Measurements from ENCODE around the gene RASAL2.
"Not testable (repeated sequence)": the region's sequence is repeated elsewhere in the genome, so short reads cannot be mapped to it uniquely, and the experiment has no call there.

The RASAL2 gene

GRCh38 chr1:178241837-178242236 is 147.9 kb downstream of the RASAL2 start:
- DNase-seq, result no peak

GRCh38 chr1:178243119-178243518 is 149.2 kb downstream of the RASAL2 start:
- DNase-seq, result no peak

GRCh38 chr1:178243890-178244289 is 150.0 kb downstream of the RASAL2 start:
- no peak for DNase-seq

DNA sequence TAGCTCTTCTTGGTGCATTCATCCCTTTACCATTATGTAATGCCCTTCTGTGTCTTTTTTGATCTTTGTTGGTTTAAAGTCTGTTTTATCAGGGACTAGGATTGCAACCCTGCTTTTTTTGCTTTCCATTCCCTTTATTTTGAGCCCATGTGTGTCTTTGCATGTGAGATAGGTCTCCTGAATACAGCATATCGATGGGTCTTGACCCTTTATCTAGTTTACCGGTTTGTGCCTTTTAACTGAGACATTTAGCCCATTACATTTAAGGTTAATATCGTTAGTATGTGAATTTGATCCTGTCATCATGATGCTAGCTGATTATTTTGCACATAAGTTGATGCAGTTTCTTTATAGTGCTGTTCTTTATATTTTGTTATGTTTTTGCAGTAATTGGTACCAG is 154.4 kb downstream of the RASAL2 start:
- not testable (repeated sequence) for DNase-seq

DNA sequence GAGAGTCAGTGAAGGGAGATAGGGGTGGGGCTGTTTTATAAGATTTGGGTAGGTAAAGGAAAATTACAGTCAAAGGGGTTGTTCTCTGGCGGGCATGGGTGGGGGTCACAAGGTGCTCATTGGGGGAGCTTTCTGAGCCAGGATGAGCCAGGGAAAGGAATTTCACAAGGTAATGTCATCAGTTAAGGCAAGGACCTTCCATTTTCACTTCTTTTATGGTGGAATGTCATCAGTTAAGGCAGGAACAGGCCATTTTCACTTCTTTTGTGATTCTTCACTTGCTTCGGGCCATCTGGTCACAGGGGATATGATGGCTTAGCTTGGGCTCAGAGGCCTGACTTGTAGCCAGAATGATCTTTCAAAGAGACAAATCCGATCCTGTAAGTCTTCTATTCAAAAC is 159.7 kb downstream of the RASAL2 start:
- not testable (repeated sequence) for DNase-seq

DNA sequence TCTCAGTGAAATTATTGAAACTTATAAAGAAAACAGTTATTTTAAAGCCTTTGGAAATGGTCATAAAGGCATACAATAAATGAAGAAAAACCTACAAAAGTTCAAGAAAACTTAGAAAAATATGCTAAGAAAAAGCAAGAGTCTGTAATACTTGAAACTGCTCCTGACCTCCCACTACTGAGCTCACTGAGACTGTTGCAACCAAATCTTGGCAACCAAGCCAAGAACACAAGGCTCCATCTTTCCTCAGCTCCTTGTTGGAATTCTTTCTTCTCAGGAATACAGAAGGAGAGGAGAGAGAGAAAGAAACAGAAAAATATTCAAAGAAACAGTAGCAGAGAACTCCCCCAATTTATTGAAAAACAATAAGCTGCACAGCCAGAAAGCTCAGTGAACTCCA is 160.5 kb downstream of the RASAL2 start:
- no peak for DNase-seq

GRCh38 chr1:178258536-178258935 is 164.6 kb downstream of the RASAL2 start:
- no peak for DNase-seq

DNA sequence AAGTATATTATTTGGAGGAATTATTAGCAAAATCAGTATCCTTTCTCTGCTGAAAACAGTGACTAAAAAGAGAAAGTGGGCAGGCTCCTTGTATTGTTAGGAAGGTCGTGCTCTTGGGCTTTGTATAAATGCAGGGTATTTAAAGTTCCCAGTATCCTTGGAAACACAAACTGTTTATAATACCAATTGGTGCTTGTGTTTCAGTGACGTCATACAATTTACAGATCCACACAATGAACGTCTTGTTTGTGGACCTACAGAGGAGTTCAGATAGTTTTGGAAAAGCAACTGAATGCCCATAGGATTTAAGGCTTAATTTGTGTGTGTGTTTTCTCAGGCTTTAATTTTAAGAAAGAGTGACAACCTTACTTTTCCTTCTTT is 168.2 kb downstream of the RASAL2 start:
- no peak for DNase-seq

DNA sequence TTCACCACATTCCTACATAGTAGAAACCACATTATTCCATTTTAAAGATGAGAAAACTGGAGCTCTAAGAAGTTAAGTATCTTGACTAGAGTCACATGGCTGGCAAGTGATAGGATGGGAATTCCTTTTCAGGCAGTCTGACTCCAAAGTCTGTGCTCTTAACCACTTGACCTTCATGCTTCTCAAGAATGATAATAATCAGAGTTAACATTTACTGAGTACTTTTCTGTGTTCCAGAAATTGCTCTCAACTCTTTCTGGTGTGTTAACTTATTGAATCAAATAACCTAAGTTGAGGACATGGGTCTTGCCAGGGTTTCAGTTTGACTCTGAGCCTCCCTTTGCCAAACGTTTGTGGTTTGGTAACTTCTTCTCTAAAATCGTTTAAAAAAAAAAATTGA is 169.4 kb downstream of the RASAL2 start:
- DNase-seq, result no peak

DNA sequence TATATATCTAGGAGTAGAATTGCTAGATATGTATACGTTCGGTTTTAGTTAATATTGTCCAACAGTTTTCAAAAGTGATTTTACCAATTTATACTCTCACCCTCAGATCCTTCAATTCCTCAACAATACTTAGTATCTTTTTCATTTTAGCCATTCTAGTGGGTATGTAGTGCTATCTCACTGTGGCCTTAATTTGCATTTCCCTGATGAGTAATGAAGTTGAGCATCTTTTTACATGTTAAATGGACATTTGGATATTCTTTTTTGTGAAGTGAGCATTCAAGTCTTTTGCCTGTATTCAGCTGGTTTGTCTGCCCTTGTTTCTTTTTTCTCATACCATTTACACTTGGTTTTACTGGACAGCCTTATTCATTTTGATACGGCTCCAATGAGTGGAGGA is 172.2 kb downstream of the RASAL2 start:
- no peak for DNase-seq

- DNase-seq, result no peak
These were observed 172.7 kb downstream of the RASAL2 start for GRCh38 chr1:178266619-178267066.

- DNase-seq, result no peak
These were observed 173.8 kb downstream of the RASAL2 start for GRCh38 chr1:178267646-178268094.

DNA sequence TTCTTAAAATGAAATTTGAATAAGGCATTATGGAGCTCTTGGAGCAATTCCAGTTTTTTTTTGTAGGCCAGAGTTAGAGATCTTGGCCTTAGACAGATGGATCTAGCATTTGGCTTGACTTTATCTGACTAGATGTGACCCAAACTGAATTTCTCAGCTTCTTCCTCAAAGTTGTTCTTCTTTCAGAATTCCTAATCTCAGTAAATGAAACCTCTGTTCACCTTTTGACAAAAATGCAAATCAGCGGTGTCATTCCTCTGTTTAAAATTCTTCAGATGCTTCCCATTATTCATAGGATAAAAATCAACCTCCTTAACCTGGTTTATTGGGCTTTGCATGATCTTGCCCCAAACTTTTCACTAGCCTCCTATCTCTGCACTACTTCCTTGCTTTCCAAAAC is 177.6 kb downstream of the RASAL2 start:
- DNase-seq, result no peak

DNA sequence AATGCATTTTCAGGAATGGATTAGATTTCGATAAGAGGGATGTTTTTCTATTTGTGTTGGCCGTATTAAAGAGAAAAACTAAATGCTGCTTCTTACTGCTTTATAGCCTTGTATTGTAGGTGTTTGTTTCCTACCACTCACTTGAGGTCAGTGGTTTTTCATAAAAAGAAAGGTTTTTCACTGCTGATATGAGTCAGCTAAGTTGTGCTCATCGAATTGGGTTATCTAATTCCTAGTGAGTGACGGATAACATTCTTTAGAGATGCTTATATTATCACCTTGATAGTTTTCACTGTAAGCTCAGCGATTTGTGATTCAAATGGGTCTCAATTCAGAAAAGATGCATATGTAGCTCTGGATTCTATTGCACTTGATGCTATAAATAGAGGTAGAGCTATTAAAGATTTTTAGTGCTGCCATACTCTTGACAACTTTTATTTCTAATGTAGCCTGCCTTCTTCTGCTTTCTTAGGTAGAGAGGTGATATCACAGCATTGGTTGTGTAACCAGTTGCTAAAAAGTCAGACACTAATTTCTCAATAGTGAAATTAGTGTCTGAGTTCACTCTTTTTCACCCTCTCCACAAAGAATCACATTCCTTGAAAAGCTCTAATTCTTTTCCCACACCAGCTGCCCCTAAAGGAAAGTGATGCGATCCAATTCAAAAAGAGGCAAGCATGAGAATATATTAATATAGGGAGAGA is 180.0 kb downstream of the RASAL2 start:
- DNase-seq, result no peak

- DNase-seq, result no peak
These were observed 181.1 kb downstream of the RASAL2 start for GRCh38 chr1:178275049-178275448.

DNA sequence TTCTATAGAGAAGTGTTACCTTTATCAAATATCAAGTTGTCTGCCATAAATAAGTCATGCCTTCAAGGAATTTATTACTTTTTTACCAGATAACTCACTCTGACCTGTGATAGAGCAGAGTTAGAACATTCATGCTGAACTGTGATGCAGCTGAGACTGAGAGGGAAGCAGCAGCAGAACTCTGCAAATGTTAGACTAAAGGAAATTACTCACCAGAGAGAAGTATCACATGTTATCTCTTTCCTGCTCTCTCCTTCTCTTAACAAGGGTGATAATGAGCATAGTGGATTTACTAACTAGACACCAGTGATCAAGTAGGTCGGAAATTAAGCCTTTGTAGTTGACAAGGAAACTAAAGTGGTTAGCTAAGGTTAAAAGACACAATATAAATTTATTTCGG is 181.6 kb downstream of the RASAL2 start:
- DNase-seq, result no peak

DNA sequence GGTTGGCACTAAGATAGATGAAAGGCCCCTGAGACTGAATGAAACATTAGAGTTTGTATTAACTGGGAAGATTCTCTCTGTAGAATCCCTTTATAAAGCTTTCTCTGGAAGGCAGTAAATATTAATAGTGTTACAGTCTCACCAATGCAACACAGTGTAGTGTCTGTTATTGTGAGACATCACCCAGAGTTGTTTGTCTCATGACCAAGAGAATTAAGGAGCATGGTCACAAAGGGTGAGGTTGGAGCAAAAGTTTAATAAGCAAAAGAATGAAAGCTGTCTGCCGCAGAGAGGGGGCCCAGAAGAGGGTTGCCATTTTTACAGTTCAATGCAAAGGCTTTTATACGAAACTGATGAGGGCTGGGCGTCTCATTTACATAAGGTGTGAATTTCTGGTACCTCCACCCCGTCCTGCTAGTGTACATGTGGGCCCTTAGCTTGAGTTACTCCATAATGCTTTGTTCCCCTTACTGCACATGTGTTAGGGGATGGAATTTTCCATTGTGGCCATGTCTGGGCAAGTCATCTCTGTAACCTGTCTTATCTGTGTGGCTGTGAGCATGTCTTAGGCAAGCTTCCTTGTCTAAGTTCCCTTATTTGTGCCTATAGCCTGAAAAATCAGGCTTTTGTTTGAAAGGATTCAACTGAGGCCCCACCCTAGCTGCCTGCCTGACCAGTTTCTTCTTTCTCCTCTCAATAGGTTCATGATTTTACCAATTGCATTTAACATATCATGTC is 184.1 kb downstream of the RASAL2 start:
- no peak for DNase-seq

- DNase-seq, result no peak
These were observed 185.2 kb downstream of the RASAL2 start for GRCh38 chr1:178278916-178279686.

DNA sequence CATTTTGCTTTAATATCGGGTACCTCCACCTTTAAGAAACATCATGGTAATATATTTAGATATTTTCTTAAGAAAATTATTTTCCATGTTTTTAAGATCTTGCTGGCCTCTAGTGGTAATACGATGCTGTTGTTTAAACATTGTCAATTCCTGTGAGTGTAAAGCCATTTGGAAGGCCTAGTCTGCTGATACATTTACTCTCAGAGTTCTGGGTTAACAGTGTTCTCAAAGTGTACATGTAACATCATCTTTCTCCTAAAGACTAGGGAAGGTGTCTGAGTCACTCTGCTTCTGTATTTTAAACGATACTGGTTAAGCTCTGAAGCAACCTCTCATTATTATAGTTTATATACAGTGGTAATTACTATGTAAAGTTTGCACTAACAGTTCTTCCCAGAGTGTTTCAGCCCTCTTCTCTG is 189.1 kb downstream of the RASAL2 start:
- peak; percentile 5 for DNase-seq

DNA sequence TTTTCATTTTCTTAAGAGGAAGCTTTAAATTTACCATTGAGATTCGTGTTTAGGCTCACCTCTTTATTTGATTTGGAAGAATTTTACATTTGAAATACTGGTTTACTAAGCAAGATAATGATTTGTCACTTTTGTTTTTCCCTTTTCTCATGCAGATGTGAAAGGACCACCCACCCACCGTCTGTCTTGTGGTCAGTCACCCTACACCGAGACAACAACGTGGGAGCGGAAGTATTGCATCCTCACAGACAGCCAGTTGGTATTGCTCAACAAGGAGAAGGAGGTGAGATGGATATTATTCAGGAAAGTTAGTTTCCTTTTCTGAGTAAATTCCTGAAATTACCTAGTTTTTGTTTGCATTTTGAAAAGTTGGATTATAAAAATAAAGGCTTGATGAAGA is 189.5 kb downstream of the RASAL2 start:
- no peak for DNase-seq

- no peak for DNase-seq
These were observed 190.2 kb downstream of the RASAL2 start for GRCh38 chr1:178284058-178284457.

DNA sequence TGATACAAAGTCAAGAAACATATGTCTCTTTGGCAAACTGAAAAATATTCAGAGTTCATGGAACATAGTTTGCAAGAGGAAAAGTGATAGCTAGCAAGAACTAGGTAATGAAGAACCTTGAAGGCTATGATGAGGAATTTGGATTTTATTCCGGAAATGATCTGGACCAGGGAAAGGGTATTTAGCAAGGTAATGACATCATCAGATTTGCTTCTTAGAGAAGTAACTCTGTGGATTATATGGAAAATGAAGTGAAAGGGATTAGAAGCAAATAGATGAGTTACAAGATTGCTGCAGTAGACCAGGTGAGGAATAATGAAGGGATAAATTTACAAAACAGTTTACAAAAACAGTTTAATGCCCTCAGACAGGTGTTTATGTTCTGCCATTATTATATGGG is 197.3 kb downstream of the RASAL2 start:
- no peak for DNase-seq

DNA sequence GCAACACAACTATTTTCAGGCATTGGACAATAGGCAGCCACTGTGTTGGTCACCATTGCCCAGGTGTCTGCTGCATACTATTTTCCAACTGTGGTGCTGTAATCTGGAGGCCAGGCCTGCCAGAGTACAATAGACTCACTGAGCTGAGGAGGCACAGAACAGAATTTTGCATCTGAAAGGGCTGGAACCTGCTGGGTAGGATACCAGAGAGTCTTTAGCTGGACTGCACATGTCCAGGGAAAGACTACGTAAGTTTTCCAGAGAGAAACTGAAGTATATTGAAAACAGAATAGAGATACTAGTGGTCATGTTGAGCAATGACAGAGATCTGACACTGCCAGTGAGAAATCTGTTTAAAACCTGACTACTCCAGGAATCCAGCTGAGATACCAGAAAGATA is 200.8 kb downstream of the RASAL2 start:
- no peak for DNase-seq

- DNase-seq, result no peak
These were observed 206.4 kb downstream of the RASAL2 start for GRCh38 chr1:178300352-178300699.
